Parathyroid adenoma (tissue), 2 donors: ENCODE measurements around the gene LZTS3.
"Not testable (repeated sequence)": the region's sequence is repeated elsewhere in the genome, so short reads cannot be mapped to it uniquely, and the experiment has no call there.

ENCODE experiments used
- H2AFZ ChIP-seq: fragments of 300-600 bp; sonication (generic); one replicate; pipeline ENCODE4 v1.7.0; 2017; ENCODE audit warnings: antibody characterized with exemption, mild to moderate bottlenecking
- H3K27ac ChIP-seq: fragments of 300-600 bp; sonication (generic); one replicate; pipeline ENCODE4 v1.7.0; 2017
- H3K27me3 ChIP-seq: fragments of 300-600 bp; sonication (generic); one replicate; pipeline ENCODE4 v1.7.0; 2017; ENCODE audit warnings: low read length; ENCODE audit not compliant: control insufficient read depth, insufficient read depth
- H3K36me3 ChIP-seq: fragments of 300-600 bp; sonication (generic); one replicate; pipeline ENCODE4 v1.7.0; 2017; ENCODE audit warnings: low read length; ENCODE audit not compliant: control insufficient read depth, insufficient read depth
- H3K4me1 ChIP-seq: fragments of 300-600 bp; sonication (generic); one replicate; pipeline ENCODE4 v1.7.0; 2017; ENCODE audit warnings: control low read depth
- H3K4me2 ChIP-seq: fragments of 300-600 bp; sonication (generic); one replicate; pipeline ENCODE4 v1.7.0; 2017; ENCODE audit warnings: low read length
- H3K4me3 ChIP-seq: fragments of 300-600 bp; sonication (generic); one replicate; pipeline ENCODE4 v1.7.0; 2017; ENCODE audit warnings: low read depth, low read length
- H3K79me2 ChIP-seq: fragments of 300-600 bp; sonication (generic); one replicate; pipeline ENCODE4 v1.7.0; 2017; ENCODE audit warnings: control low read depth
- H3K9ac ChIP-seq: fragments of 300-600 bp; sonication (generic); one replicate; pipeline ENCODE4 v1.7.0; 2017; ENCODE audit warnings: mild to moderate bottlenecking
- H3K9me3 ChIP-seq: fragments of 300-600 bp; sonication (generic); one replicate; pipeline ENCODE4 v1.7.0; 2017; ENCODE audit warnings: low read length; ENCODE audit not compliant: control insufficient read depth
- TF ChIP-seq, protein P1 (sequence below): fragments of 300-600 bp; sonication (generic); IDR thresholded peaks from one replicate; pipeline ENCODE4 v1.7.0; 2017; ENCODE audit warnings: antibody characterized with exemption, mild to moderate bottlenecking
- donor health status: primary hyperparathyroidism.

The LZTS3 gene

GRCh38 chr20:3192226-3193015 is 19.1 kb upstream of the LZTS3 start:
- Histone ChIP-seq H3K36me3 (no peaks in the 10 kb centered on the region), H3K4me2 (no peak overlapping the region), H3K4me1 (no peaks in the 10 kb centered on the region), H2AFZ (no peak overlapping the region), H3K9ac (no peak overlapping the region), H3K9me3 (no peaks in the 10 kb centered on the region), H3K27ac (no peak overlapping the region), H3K4me3 (no peak overlapping the region), H3K79me2 (no peaks in the 10 kb centered on the region), H3K27me3 (no peaks in the 10 kb centered on the region)
- TF ChIP-seq, protein P1, sequence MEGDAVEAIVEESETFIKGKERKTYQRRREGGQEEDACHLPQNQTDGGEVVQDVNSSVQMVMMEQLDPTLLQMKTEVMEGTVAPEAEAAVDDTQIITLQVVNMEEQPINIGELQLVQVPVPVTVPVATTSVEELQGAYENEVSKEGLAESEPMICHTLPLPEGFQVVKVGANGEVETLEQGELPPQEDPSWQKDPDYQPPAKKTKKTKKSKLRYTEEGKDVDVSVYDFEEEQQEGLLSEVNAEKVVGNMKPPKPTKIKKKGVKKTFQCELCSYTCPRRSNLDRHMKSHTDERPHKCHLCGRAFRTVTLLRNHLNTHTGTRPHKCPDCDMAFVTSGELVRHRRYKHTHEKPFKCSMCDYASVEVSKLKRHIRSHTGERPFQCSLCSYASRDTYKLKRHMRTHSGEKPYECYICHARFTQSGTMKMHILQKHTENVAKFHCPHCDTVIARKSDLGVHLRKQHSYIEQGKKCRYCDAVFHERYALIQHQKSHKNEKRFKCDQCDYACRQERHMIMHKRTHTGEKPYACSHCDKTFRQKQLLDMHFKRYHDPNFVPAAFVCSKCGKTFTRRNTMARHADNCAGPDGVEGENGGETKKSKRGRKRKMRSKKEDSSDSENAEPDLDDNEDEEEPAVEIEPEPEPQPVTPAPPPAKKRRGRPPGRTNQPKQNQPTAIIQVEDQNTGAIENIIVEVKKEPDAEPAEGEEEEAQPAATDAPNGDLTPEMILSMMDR = no peak

GRCh38 chr20:3190681-3191111 is 17.3 kb upstream of the LZTS3 start:
- H3K9me3 ChIP-seq = no peaks in the 10 kb centered on the region
- H3K79me2 ChIP-seq = no peaks in the 10 kb centered on the region
- H3K36me3 ChIP-seq = no peaks in the 10 kb centered on the region
- TF ChIP-seq, protein P1 = no peak
- H3K27me3 ChIP-seq = no peaks in the 10 kb centered on the region
- H3K4me1 ChIP-seq = no peaks in the 10 kb centered on the region
- H3K4me3 ChIP-seq = no peak overlapping the region
- H3K4me2 ChIP-seq = no peak overlapping the region
- no peak overlapping the region for H3K27ac ChIP-seq
- no peak overlapping the region for H3K9ac ChIP-seq
- no peak overlapping the region for H2AFZ ChIP-seq

- TF ChIP-seq, protein P1 = no peak
- no peaks in the 10 kb centered on the region for H3K36me3 ChIP-seq
- H3K27ac ChIP-seq = no peak overlapping the region
Observed at GRCh38 chr20:3189561-3190131, 16.3 kb upstream of the LZTS3 start.

DNA sequence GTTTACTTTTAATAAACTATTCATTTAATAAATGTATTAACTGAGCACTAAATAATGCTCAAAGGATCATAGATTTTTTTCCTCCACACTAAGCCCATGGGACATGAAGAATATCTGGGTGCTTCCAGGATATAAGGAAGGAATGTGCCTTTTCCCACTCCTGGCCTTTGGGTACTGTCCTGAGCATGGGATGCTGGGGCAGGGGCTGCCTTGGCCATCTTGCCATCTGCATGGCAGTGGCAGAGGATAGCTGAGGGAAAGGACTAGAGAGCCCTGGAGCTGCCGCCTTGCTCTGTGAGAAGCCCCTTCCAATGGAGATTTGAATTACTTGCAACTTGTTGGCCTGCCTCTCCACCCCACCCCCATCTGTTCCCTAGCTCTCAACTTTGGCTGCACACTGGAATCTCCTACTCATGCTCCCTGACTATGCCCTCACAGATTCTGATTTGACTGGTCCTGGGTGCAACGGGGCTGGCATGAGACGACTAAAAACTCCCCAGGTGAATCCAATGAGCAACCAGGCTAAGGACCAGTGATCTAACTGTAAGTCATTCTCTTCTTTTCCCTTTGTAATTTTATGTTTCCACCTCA is 15.6 kb upstream of the LZTS3 start:
- H3K36me3 ChIP-seq = no peaks in the 10 kb centered on the region
- H2AFZ ChIP-seq = no peak overlapping the region
- H3K79me2 ChIP-seq = no peaks in the 10 kb centered on the region
- no peaks in the 10 kb centered on the region for H3K27me3 ChIP-seq
- no peak overlapping the region for H3K4me2 ChIP-seq
- no peak overlapping the region for H3K27ac ChIP-seq
- H3K9ac ChIP-seq = no peak overlapping the region
- H3K4me1 ChIP-seq = no peaks in the 10 kb centered on the region
- H3K9me3 ChIP-seq = no peaks in the 10 kb centered on the region
- TF ChIP-seq, protein P1 = no peak
- no peak overlapping the region for H3K4me3 ChIP-seq

More at GRCh38 chr20:3189561-3190131, 16.3 kb upstream of the LZTS3 start:
- H3K4me1 ChIP-seq = no peaks in the 10 kb centered on the region
- no peak overlapping the region for H3K4me3 ChIP-seq
- no peak overlapping the region for H2AFZ ChIP-seq
- no peak overlapping the region for H3K4me2 ChIP-seq
- H3K9ac ChIP-seq = no peak overlapping the region
- no peaks in the 10 kb centered on the region for H3K27me3 ChIP-seq
- no peaks in the 10 kb centered on the region for H3K79me2 ChIP-seq
- no peaks in the 10 kb centered on the region for H3K9me3 ChIP-seq

GRCh38 chr20:3187861-3188260 is 14.5 kb upstream of the LZTS3 start:
- not testable (repeated sequence) for H3K4me3 ChIP-seq, H3K4me2 ChIP-seq, H3K9ac ChIP-seq, H3K27ac ChIP-seq, H3K36me3 ChIP-seq, H3K27me3 ChIP-seq, H3K79me2 ChIP-seq, H3K4me1 ChIP-seq, H2AFZ ChIP-seq, H3K9me3 ChIP-seq
